SK-N-SH (cell line): Measurements from ENCODE around the gene UEVLD. TPM values are rescaled to one million over a fixed set of nuclear protein-coding genes. Genes with fewer than 3 reads are reported as not detected.
A peak's percentile ranks its signal among the peaks of the same experiment; 100 is the strongest.

Experiments used
- ELF1 ChIP-seq: IDR thresholded peaks from 2 replicates; pipeline ENCODE4 v1.4.0; 2012
- EZH2phosphoT487 ChIP-seq: fragments of 200-600 bp; sonication (generic); IDR thresholded peaks from 2 replicates; pipeline ENCODE4 v1.6.1; 2017; ENCODE audit warnings: low read depth, mixed run types, mild to moderate bottlenecking, antibody characterized with exemption, moderate library complexity, borderline replicate concordance
- FOXJ3 ChIP-seq: sonication (generic); formaldehyde crosslinking; IDR thresholded peaks from 2 replicates; pipeline ENCODE4 v1.5.1; 2020; ENCODE audit warnings: mild to moderate bottlenecking, missing genetic modification reagents
- GATA2 ChIP-seq: sonication (generic); formaldehyde crosslinking; IDR thresholded peaks from 2 replicates; pipeline ENCODE4 v1.5.0; 2020; ENCODE audit warnings: mild to moderate bottlenecking, missing genetic modification reagents
- MEF2A ChIP-seq: IDR thresholded peaks from 2 replicates; pipeline ENCODE4 v1.4.0; 2012; ENCODE audit warnings: low read depth, borderline replicate concordance
- MXI1 ChIP-seq: IDR thresholded peaks from 2 replicates; pipeline ENCODE4 v1.6.1; 2012; ENCODE audit warnings: mild to moderate bottlenecking, low read depth, low read length, improper control_type of control experiment
- NRF1 ChIP-seq: IDR thresholded peaks from 2 replicates; pipeline ENCODE4 v1.6.1; 2012; ENCODE audit warnings: low read depth, mild to moderate bottlenecking, low read length
- TAF1 ChIP-seq: IDR thresholded peaks from 2 replicates; pipeline ENCODE4 v1.6.1; 2012; ENCODE audit warnings: low read depth, mild to moderate bottlenecking, low read length, moderate library complexity, borderline replicate concordance
- TEAD4 ChIP-seq: IDR thresholded peaks from 2 replicates; pipeline ENCODE4 v1.4.0; 2012; ENCODE audit warnings: mild to moderate bottlenecking, borderline replicate concordance; ENCODE audit not compliant: insufficient read depth
- YY1 ChIP-seq: IDR thresholded peaks from 2 replicates; pipeline ENCODE4 v1.4.0; 2012; ENCODE audit warnings: low read depth, mild to moderate bottlenecking
- polyA plus RNA-seq, 3 experiments: library from polyadenylated mRNA; depleted of rRNA; stranded (reverse); fragments of >200 nt; gene quantifications; 2 replicates each; pipeline ENCODE4 v1.2.3, GENCODE V29; 2012
- TF ChIP-seq, protein P1 (sequence below): IDR thresholded peaks from 2 replicates; pipeline ENCODE4; 2012
- TF ChIP-seq, protein P2 (sequence below): fragments of 150-350 bp; IDR thresholded peaks from 2 replicates; pipeline ENCODE4 v1.6.1; 2016; ENCODE audit warnings: mild to moderate bottlenecking, low read depth, low read length
- TF ChIP-seq, protein P3 (sequence below): IDR thresholded peaks from 2 replicates; pipeline ENCODE4 v1.4.0; 2012; ENCODE audit warnings: low read depth, borderline replicate concordance
- TF ChIP-seq, protein P4 (sequence below): IDR thresholded peaks from 2 replicates; pipeline ENCODE4 v1.6.1; 2012; ENCODE audit warnings: mild to moderate bottlenecking, low read depth, low read length, moderate library complexity
- TF ChIP-seq, protein P5 (sequence below): fragments of 150-350 bp; IDR thresholded peaks from 2 replicates; pipeline ENCODE4 v1.6.1; 2017; ENCODE audit warnings: antibody characterized with exemption, low read length, low read depth, borderline replicate concordance
- TF ChIP-seq, protein P6 (sequence below): fragments of 200-600 bp; sonication (generic); IDR thresholded peaks from 2 replicates; pipeline ENCODE4 v1.6.1; 2017; ENCODE audit warnings: antibody characterized with exemption, mild to moderate bottlenecking, moderate library complexity

Gene UEVLD
- polyA plus RNA-seq, 1 of the 3 experiments (the other 2 are of a cell fraction), result 8.9 TPM

DNA sequence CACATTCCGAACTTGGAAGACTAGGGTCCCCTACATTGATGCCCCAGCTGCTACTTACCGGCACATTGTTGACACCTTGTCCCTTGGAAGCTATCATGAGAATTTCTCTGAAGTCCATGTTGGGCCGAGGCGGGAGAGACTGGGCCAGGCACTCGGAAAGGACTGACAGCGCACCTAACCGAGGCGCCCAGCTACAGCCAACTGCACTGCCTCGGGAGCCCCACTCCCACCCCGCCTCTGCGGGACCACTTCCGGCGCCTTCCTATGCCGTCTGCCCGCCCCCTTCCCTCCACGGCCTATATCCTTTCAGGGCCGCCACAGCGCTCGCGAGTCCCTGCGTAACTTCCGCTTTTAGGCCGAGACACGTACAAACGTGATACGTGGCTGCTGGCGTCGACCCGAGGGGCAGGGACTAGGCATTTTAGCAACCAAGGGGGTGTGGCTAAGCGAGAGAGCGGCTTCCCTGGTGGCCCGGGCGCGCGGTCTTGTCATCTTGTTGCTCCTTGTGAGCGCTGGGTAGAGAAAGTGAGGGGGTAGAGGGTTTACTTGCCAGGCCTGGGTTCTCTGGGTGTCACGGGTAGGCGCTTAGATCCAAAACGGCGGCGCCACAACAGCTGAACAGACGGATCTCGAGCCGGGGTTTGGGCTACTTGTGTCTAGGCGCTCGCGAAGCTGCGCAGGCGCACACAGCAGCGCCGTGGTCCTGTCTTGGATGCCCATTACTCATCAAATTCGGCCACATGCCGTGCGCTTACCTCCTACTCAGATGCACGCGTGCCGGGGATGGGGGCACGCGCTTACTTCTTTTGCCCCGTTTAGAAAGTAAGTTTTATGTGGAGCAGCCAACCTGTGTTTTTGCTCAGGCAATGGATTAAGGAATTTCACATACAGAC lies 45.9 kb upstream of the UEVLD start, which contains the start of gene SPTY2D1 (continued):
- TF ChIP-seq, protein P1, sequence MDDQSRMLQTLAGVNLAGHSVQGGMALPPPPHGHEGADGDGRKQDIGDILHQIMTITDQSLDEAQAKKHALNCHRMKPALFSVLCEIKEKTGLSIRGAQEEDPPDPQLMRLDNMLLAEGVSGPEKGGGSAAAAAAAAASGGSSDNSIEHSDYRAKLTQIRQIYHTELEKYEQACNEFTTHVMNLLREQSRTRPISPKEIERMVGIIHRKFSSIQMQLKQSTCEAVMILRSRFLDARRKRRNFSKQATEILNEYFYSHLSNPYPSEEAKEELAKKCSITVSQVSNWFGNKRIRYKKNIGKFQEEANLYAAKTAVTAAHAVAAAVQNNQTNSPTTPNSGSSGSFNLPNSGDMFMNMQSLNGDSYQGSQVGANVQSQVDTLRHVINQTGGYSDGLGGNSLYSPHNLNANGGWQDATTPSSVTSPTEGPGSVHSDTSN, result 0 out of 2 replicates have a peak, but pooled peaks have one; percentile 16
- TF ChIP-seq ELF1, result peak; percentile 90
- TF ChIP-seq TEAD4, result no peak
- peak; percentile 79 for TF ChIP-seq NRF1
- TF ChIP-seq, protein P2, sequence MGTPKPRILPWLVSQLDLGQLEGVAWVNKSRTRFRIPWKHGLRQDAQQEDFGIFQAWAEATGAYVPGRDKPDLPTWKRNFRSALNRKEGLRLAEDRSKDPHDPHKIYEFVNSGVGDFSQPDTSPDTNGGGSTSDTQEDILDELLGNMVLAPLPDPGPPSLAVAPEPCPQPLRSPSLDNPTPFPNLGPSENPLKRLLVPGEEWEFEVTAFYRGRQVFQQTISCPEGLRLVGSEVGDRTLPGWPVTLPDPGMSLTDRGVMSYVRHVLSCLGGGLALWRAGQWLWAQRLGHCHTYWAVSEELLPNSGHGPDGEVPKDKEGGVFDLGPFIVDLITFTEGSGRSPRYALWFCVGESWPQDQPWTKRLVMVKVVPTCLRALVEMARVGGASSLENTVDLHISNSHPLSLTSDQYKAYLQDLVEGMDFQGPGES, result no peak
- peak; percentile 77; the same call in 1 of the 2 replicates for TF ChIP-seq TAF1
- TF ChIP-seq YY1, result 0 out of 2 replicates have a peak, but pooled peaks have one; percentile 26
- no peak for TF ChIP-seq GATA2 (CRISPR knock-in tag)
- TF ChIP-seq, protein P3, sequence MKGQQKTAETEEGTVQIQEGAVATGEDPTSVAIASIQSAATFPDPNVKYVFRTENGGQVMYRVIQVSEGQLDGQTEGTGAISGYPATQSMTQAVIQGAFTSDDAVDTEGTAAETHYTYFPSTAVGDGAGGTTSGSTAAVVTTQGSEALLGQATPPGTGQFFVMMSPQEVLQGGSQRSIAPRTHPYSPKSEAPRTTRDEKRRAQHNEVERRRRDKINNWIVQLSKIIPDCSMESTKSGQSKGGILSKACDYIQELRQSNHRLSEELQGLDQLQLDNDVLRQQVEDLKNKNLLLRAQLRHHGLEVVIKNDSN, result no peak
- TF ChIP-seq EZH2phosphoT487, result no peak
- TF ChIP-seq, protein P4, sequence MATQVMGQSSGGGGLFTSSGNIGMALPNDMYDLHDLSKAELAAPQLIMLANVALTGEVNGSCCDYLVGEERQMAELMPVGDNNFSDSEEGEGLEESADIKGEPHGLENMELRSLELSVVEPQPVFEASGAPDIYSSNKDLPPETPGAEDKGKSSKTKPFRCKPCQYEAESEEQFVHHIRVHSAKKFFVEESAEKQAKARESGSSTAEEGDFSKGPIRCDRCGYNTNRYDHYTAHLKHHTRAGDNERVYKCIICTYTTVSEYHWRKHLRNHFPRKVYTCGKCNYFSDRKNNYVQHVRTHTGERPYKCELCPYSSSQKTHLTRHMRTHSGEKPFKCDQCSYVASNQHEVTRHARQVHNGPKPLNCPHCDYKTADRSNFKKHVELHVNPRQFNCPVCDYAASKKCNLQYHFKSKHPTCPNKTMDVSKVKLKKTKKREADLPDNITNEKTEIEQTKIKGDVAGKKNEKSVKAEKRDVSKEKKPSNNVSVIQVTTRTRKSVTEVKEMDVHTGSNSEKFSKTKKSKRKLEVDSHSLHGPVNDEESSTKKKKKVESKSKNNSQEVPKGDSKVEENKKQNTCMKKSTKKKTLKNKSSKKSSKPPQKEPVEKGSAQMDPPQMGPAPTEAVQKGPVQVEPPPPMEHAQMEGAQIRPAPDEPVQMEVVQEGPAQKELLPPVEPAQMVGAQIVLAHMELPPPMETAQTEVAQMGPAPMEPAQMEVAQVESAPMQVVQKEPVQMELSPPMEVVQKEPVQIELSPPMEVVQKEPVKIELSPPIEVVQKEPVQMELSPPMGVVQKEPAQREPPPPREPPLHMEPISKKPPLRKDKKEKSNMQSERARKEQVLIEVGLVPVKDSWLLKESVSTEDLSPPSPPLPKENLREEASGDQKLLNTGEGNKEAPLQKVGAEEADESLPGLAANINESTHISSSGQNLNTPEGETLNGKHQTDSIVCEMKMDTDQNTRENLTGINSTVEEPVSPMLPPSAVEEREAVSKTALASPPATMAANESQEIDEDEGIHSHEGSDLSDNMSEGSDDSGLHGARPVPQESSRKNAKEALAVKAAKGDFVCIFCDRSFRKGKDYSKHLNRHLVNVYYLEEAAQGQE, result 0 out of 2 replicates have a peak, but pooled peaks have one; percentile 25
- TF ChIP-seq FOXJ3 (CRISPR knock-in tag), result no peak
- no peak for TF ChIP-seq MEF2A
- peak; percentile 76 for TF ChIP-seq MXI1
- TF ChIP-seq, protein P5, sequence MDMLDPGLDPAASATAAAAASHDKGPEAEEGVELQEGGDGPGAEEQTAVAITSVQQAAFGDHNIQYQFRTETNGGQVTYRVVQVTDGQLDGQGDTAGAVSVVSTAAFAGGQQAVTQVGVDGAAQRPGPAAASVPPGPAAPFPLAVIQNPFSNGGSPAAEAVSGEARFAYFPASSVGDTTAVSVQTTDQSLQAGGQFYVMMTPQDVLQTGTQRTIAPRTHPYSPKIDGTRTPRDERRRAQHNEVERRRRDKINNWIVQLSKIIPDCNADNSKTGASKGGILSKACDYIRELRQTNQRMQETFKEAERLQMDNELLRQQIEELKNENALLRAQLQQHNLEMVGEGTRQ, result no peak
- TF ChIP-seq, protein P6, sequence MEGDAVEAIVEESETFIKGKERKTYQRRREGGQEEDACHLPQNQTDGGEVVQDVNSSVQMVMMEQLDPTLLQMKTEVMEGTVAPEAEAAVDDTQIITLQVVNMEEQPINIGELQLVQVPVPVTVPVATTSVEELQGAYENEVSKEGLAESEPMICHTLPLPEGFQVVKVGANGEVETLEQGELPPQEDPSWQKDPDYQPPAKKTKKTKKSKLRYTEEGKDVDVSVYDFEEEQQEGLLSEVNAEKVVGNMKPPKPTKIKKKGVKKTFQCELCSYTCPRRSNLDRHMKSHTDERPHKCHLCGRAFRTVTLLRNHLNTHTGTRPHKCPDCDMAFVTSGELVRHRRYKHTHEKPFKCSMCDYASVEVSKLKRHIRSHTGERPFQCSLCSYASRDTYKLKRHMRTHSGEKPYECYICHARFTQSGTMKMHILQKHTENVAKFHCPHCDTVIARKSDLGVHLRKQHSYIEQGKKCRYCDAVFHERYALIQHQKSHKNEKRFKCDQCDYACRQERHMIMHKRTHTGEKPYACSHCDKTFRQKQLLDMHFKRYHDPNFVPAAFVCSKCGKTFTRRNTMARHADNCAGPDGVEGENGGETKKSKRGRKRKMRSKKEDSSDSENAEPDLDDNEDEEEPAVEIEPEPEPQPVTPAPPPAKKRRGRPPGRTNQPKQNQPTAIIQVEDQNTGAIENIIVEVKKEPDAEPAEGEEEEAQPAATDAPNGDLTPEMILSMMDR, result no peak
